ENCODE data around the gene IQGAP2.

Gene IQGAP2

DNA sequence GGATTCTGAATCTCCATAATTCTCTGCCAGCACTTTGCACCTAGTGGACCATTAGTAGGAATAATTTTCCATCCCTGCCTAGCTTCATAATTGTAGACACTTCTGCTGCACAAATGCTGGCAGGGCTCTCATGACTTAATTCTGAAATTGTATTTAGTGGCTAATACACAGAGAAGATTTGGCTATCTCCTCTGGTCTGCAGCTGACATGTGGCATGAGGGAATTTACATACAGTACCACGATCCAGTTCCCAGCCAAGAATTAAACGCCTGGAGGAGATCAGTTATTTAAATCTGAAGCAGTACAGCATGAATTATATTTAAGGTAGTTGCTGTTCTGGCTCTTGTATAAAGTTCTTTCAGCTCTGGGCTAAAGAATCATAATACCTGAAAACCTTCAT, 46.5 kb downstream of the IQGAP2 start:
- no peak for DNase-seq (ENCODE audit: low spot score)

DNA sequence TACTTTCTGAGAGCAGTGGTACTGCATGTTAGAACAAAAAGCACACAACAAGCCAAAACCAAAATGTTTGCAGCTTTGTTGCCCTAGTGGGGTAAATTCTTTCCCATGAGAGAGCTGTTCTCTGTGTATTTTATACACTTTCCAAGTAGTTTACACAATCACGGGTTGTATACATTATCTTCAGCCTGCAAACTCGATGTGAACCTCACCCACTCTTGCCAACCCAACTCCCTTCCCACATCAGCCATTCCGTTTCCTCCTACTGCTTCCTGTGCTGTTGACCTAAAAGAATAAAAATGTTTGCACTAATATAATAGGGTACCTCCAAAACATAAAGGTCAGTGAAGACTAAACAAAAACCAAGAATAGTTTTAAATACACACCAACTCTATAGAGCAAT, 47.0 kb downstream of the IQGAP2 start:
- DNase-seq (ENCODE audit: low spot score): no peak

DNA sequence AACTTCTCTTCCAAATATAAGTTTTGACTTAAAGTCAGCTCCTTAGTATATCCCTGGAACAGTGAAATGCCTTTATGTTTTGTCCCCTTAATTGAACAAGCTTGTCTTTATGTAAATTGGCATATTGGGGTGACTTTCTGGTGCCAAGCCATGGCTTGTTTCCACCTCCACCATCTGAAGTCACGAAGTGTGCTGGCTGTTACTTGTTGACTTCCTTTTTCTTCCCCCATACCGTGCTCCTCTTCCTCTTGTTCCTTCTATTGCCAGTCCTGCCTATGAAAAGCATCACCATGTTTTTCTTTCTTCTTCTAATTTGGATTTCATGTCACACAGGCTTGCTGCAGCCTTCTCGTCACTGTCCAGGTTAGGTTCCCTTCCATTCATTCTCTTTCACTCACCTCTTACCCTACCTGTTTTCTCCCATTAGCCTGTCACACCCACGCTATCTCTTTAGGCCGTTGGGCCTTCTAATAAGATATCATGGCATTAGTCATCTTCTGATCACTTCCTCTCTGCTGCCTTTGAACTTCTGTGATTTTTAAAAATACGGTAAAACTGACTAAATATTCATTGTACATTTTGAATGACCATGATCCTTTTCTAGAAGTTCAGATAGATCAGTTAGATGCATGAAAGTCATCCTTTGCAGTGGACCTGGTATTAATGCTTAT, 48.1 kb downstream of the IQGAP2 start:
- DNase-seq (ENCODE audit: low spot score): no peak

DNA sequence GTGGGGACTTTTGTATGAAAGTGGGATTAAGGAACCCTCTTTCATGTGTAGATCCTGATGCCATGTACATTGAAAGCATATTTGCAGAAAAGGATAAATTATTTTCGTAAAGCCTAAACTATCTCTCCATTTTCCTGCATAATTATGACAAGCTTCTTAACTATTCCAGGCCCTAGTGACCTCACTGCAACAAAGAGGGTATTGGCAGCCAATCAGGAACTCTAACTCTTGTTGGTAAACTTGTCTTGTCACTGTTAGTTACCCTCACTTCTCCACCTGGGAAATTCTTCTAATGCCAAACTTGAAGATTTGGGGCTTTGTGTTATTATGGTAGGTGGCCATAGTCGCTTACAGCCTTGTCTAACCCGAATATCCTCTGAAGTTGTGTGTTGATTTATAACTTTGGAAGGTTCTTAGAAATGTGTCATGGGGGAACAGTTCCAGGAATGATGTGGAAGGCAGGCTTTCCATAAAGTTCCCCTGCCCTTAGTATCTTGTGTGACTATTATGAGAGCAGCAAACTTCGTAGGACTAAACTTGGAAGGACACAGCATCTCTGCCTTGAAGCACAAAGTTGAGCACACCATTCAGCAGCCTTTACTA, 52.5 kb downstream of the IQGAP2 start:
- DNase-seq (ENCODE audit: low spot score): no peak

- no peak for DNase-seq (ENCODE audit: low spot score)
Observed at GRCh38 chr5:76456258-76456657, 53.2 kb downstream of the IQGAP2 start.

DNA sequence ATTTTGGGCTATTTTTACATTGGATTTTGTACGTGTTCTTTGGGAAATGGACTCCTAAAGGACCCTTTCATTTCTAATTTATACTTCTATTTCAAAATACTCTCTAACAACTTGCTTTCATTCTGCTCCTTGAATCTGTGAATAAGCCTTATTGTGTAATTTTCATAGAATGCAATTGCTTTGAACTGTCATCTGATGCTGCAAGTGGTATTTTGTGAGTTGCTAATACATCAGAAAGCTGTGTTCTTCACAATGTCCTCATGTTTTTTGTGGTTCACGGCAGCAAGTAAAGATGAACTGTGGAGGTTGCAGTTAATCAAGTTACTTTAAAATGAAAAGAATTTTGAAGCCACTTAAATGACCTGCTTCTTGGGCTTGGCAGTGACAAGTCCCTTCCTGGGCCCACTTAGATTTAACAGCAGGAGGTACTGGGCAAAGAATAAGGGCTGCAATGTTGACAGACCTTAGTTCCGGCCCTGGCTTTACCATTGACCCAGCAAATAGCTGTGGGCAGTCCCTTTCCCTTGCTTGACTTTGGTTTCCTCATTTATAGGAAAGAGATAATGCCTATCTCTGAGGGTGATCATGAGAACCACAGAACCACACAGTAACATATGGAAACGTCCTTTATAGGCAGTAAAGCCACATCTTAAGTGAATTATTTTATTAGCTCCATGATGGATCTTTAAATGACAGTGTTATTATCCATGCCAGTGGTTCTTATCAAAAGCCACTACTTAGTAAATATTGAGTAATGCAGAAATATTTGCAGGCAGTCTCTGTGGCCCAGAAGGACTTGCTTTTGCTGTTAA, 54.8 kb downstream of the IQGAP2 start:
- no peak for DNase-seq (ENCODE audit: low spot score)

GRCh38 chr5:76458486-76458830, 55.4 kb downstream of the IQGAP2 start:
- DNase-seq (ENCODE audit: low spot score): no peak

DNA sequence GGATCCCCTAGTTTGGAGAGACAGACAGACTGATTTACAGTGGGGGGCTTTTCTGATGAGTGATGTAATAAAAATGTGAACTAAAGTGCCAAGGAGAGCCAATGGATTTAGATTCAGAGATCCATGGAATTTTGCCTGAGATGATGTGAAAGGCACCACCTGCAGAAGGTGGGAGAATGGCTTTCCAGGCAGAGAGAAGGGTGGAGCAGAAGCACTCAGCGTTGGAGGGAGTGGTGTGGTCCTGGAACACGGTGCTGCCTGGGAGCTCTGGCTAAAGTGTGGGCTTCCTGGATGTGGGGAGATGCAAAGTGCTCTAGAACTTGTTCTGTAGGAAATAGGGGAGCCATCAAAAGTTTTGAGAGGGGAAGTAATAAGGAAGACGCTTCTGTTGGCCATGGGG, 57.0 kb downstream of the IQGAP2 start:
- DNase-seq (ENCODE audit: low spot score): no peak

GRCh38 chr5:76462097-76462667, 59.1 kb downstream of the IQGAP2 start:
- no peak for DNase-seq (ENCODE audit: low spot score)

GRCh38 chr5:76467216-76467615, 64.1 kb downstream of the IQGAP2 start:
- DNase-seq (ENCODE audit: low spot score): no peak

GRCh38 chr5:76468635-76469425, 65.7 kb downstream of the IQGAP2 start:
- DNase-seq (ENCODE audit: low spot score): no peak

- DNase-seq (ENCODE audit: low spot score): no peak
Observed at GRCh38 chr5:76469656-76470290, 66.7 kb downstream of the IQGAP2 start.

GRCh38 chr5:76470976-76471375, 67.9 kb downstream of the IQGAP2 start:
- no peak for DNase-seq (ENCODE audit: low spot score)

DNA sequence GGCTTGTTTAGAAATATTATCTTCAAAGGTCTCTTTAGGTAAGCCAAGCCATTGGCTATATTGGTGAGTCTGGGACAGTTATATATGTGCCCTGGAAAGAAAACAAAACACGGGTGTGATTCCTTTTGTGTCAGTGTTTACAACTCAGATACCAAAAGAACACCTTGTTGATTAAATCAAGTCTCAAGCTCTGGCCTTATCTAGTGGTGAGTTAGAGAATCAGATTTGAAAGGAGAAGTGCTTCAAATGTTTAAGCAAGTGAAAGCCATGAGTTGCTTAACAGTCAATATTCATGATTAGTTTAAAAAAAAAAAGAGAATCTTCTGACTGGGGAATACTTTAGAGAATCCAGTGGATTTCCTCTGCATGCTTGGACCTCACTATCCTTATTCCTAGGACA, 68.3 kb downstream of the IQGAP2 start:
- DNase-seq (ENCODE audit: low spot score): no peak

DNA sequence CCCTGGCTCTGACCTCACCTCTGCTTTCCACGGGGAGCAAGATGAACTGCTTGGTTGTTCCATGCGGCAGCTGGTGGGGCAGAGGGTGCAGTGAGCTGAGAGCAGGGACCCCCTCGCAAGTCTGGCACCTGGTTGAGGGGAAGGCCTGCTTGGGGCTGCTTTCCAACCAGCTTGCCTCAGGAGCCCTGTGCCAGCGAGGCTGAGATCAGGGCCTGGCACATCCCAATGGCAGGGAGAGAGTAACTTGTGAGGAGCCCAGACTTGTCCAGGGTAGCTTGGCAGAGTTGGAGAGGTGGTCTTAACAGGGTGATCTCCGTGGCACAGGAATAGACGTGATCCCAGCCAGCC, 68.9 kb downstream of the IQGAP2 start:
- DNase-seq (ENCODE audit: low spot score): no peak

DNA sequence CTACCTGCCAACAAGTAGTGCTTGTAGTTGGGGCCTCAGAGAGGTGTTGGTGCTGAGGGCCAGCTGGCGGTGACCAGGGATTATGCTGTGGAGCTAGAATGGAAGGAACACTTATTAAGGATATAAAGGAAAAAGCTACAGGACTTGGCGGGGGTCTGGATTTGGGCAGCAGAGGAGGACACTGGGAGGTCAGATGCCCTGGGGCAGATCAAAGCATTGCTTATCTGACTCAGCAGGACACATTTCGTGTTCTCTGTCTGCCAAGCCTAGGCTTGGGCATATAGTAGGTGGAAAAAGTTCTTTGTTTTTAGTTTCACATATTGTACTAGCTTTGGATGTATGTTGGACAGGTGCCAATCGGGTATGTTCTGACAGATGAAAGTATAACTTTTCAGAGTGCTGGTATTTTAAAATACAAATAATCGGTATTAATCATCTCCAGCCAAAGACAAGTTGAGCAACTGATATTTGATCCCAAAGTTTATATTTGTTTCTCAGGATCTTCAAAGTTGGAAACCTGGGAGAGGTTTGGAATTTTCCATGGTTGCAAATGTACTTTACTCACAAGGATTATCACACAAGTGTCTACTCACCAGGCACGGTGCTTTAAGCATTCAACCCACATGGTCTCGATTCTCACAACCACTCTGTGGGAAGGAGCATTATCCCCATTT, 69.4 kb downstream of the IQGAP2 start:
- DNase-seq (ENCODE audit: low spot score): no peak

DNA sequence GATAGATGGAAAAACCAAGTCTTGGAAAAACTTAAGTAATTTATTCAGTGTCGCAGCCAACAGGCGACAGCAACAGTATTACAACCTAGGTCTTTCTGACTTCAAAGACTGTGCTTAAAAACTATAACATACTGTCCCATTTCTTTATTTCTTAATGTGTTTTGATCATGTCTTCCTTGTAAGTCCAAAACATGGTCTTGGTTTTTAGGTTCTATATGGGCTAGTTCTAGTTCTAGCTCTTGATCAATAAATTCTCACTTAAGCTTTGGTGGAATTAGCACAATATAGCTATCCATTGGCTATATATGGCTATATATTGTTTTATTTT, 69.9 kb downstream of the IQGAP2 start:
- no peak for DNase-seq (ENCODE audit: low spot score)

DNA sequence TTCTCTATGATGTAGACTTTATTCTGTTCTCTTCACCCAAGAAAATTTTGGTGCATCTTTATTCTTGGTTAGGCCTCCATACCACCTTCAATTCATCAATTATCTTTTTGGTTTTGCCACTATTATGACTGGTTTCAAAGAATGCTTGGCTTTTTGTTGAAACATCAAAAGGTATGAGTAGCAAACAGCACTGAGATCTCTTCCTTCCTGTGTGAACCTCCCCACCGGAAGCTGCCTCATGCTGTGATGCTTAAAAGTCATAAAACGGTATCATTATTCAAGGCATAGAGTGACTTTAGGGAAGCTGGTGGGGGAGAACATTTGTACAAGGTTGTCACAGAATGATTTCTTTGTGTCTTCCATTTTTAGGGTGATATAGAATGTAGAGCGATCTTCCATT, 70.6 kb downstream of the IQGAP2 start:
- no peak for DNase-seq (ENCODE audit: low spot score)

DNA sequence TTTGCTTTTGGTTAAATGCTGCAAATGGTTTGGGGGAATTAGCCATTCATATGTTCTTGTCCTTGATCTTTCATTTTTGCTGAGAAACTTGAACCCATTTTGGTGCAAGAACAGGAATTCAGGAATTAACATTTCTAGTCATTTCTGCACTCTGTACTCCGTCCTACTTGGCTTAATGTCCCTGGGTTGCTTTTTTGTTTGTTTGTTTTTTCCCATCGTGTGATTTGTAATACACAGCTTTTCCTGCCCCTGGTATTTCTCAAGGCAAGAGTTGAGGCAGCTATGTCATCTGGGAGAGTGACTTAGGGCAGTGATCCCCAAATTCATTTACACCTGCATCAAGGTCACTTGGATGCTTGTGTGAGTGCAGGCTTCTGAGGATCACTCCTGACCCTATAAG, 71.3 kb downstream of the IQGAP2 start:
- no peak for DNase-seq (ENCODE audit: low spot score)

DNA sequence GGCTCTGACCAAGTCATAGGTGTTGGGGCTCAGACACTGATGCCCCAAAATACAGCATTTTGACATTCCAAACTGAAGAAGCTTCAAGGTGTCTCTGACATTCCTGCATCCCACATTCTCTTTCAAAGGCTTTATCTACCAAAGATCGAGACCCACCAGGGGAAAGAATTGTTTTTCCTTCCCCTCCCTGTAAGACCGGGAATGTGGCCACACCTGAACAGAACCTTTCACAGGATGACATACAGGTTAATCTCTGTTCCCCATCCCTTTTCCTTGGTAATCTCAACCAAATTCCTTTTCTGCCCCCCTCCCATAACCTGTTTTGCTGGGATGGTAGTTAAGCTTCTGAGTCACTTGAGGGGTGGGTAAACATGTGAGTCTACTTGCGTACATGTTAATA, 72.3 kb downstream of the IQGAP2 start:
- no peak for DNase-seq (ENCODE audit: low spot score)

GRCh38 chr5:76475936-76476335, 72.9 kb downstream of the IQGAP2 start:
- no peak for DNase-seq (ENCODE audit: low spot score)

Measured in Ammon's horn (tissue), 1 donor.